Activated naive CD4-positive, alpha-beta T cell treated with anti-CD3 and anti-CD28 coated beads, Interleukin-2, amount 50 U/mL, for 24 hours (primary cell): Measurements from ENCODE around the gene SPEG.

Source experiments
- H3K27ac Mint-ChIP-seq: one replicate; pipeline ENCODE4 v1.8.0; 2021; ENCODE audit warnings: mild to moderate bottlenecking, mixed read lengths
- H3K27me3 Mint-ChIP-seq: one replicate; pipeline ENCODE4 v1.8.0; 2021; ENCODE audit warnings: mixed read lengths
- H3K36me3 Mint-ChIP-seq: one replicate; pipeline ENCODE4 v1.8.0; 2021; ENCODE audit warnings: mixed read lengths
- H3K4me1 Mint-ChIP-seq: one replicate; pipeline ENCODE4 v1.8.0; 2021; ENCODE audit warnings: mixed read lengths
- H3K4me3 Mint-ChIP-seq: one replicate; pipeline ENCODE4 v1.8.0; 2021; ENCODE audit warnings: mild to moderate bottlenecking, mixed read lengths
- H3K9me3 Mint-ChIP-seq: one replicate; pipeline ENCODE4 v1.8.0; 2021; ENCODE audit warnings: mixed read lengths

SPEG gene

DNA sequence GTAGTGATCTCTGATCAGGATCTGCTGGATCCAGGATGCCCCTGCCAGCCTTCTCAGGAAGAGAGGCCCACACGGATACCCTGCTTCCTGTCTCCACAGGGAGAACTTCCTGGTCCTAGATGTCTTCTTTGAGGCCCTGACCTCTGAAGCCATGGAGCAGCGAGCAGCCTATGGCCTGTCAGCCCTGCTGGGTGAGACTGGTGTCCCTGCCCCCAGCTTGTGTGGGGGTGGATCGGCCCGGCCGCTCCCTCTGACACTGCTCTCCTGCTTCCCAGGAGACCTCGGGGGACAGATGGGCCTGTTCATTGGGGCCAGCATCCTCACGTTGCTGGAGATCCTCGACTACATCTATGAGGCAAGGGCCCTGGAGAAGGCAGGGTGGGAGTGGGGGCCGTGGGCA is 102.3 kb downstream of the SPEG start:
- Mint-ChIP-seq H3K27ac (no peak overlapping the region), H3K36me3 (peaks cover 2% of the 10 kb centered on the region), H3K27me3 (no peaks in the 10 kb centered on the region), H3K4me3 (no peak overlapping the region), H3K4me1 (peaks cover 6% of the 10 kb centered on the region), H3K9me3 (no peaks in the 10 kb centered on the region)

DNA sequence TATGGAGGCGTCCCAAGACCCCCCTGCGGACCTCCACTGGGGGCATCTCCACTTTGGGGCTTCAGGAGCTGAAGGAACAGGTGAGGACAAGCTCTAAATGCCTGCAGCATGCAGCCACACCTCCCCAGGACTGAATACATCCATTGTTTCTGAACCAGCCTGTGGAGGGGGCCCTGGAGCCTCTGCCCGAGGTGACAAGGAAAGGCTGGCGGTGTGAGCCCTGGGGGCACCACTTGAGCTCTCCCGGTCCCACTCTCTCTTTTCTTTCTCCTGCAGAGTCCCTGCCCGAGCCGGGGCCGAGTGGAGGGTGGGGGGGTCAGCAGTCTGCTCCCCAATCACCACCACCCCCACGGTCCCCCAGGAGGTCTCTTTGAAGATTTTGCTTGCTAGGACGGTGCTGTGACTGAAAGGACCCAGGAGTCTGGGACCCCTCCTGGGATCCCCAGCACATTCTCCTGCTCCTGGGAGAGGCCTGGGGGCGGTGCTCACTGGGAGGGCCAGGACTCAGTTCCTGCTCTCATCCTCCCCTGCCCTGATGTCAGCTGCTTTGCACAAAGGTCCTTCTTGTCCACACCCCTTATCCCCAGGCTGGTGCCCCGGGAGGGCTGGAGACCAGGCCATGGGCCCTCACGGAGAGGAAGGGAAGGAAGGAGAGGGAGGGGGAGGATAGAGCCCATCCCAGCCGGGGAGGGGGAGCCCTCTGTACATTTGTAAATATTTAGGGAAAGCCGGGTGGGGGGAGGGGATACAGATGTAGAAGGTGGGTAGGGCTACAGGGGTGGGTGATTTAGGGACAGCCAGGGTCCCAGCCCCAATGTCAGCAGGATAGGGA is 103.2 kb downstream of the SPEG start:
- peaks cover 2% of the 10 kb centered on the region for H3K36me3 Mint-ChIP-seq
- peaks cover 15% of the 10 kb centered on the region for H3K4me1 Mint-ChIP-seq
- no peaks in the 10 kb centered on the region for H3K9me3 Mint-ChIP-seq
- H3K27ac Mint-ChIP-seq = no peak overlapping the region
- H3K4me3 Mint-ChIP-seq = no peak overlapping the region
- H3K27me3 Mint-ChIP-seq = no peaks in the 10 kb centered on the region

DNA sequence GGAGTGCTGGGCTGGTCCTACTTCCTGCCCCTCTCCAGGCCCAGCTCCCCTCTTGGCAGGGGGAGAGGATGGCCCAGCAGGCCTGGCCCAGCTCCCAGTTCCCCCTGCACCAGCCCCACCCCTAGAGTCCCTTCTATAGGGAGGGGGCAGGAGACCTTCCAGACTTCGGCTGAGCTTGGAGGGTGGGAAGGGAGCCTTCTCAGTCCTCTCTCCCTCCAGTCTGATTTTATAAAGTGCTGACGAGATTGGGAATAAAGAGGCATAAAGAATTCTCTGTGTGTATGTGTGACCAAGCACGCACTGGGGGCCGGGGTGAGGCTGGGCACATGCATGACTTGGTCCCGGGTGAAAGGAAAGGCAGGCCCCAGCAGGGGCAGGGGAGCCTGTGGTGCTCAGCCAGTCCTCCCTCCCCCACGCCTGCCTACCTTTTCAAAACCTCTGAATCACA is 103.9 kb downstream of the SPEG start:
- no peak overlapping the region for H3K4me3 Mint-ChIP-seq
- H3K27ac Mint-ChIP-seq = no peak overlapping the region
- no peaks in the 10 kb centered on the region for H3K9me3 Mint-ChIP-seq
- H3K4me1 Mint-ChIP-seq = peaks cover 15% of the 10 kb centered on the region
- no peaks in the 10 kb centered on the region for H3K27me3 Mint-ChIP-seq
- peaks cover 2% of the 10 kb centered on the region for H3K36me3 Mint-ChIP-seq

DNA sequence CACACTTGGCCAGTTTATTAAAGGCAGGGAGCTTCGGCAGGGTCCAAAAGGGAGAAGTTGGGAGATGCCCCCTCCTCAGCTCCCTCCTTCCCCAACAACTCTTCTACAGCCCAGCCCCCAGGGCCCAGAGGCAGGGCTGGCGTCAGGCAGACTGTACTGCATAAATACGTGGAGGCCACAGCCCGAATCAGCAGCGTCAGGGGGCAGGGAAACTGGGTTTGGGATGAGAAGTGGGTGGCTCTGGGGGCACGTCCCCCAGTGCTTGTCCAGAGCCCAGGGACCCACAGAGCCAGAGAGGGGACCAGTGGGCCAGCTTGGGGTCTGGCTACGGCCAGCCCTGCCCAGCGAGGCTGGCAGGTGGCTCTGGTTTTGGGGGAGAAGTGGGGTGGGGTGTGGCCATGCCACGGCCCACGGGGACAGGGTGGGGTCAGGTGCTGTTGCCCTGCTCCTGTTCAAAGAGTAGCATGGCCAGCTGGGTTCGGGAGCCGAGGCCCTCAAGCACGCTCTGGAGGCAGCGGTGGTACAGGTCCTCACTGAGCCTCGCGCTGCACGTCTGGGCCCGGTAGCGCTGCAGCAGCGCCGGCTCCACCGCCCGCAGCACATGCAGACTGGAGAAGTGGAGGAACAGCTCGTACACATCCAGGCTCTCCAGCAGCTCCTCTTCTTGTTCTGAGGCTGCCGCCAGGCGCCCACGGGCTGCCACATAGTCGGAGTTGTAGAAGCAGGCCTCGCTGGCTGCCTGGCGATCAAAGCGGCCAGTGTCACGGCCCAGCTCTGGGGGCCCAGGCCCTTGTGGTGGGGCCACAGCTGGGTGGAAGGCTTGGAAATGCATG is 104.5 kb downstream of the SPEG start:
- H3K4me3 Mint-ChIP-seq = no peak overlapping the region
- peaks cover 16% of the 10 kb centered on the region for H3K4me1 Mint-ChIP-seq
- H3K27me3 Mint-ChIP-seq = no peaks in the 10 kb centered on the region

DNA sequence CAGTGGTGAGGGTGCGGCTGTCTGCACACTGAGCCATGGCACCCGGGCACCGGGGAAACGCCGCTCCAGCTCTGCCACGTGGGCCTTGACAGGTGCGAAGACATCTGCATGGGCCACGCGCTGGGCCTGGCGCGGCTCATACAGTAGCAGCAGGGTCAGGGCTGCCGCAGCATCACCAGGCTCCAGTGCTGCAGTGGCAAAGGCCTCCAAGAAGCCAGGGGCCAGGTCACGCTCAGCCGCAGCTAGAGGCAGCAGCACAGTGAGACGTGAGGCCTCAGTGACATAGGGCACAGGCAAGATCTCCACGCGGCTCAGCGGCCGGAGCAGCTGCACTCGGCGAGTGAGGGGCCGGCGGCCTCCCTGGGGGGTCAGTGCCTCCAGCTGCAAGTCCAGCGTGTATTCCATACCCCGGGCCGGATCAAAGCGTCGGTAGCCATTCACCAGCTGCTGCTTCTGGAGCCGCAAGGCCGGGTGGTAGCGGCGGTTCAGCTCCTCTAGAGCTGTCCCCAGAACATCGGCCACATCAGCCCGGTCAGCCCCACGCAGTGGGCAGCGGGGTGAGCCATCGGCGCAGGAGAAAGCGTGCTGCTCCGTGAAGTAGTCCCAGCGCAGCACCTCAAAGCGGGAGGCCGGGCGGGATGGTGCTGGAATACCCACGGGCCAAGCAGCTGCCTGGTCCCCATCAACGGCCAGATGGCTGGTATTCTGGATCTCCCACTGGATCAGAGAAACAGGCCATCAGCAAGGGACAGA is 105.5 kb downstream of the SPEG start:
- Mint-ChIP-seq H3K4me3 (no peak overlapping the region), H3K27ac (no peak overlapping the region), H3K36me3 (peaks cover 2% of the 10 kb centered on the region), H3K27me3 (no peaks in the 10 kb centered on the region), H3K9me3 (no peaks in the 10 kb centered on the region), H3K4me1 (peaks cover 24% of the 10 kb centered on the region)

More for the DNA sequence above, 104.5 kb downstream of the SPEG start:
- H3K27ac Mint-ChIP-seq = no peak overlapping the region
- H3K9me3 Mint-ChIP-seq = no peaks in the 10 kb centered on the region
- H3K36me3 Mint-ChIP-seq = peaks cover 2% of the 10 kb centered on the region

DNA sequence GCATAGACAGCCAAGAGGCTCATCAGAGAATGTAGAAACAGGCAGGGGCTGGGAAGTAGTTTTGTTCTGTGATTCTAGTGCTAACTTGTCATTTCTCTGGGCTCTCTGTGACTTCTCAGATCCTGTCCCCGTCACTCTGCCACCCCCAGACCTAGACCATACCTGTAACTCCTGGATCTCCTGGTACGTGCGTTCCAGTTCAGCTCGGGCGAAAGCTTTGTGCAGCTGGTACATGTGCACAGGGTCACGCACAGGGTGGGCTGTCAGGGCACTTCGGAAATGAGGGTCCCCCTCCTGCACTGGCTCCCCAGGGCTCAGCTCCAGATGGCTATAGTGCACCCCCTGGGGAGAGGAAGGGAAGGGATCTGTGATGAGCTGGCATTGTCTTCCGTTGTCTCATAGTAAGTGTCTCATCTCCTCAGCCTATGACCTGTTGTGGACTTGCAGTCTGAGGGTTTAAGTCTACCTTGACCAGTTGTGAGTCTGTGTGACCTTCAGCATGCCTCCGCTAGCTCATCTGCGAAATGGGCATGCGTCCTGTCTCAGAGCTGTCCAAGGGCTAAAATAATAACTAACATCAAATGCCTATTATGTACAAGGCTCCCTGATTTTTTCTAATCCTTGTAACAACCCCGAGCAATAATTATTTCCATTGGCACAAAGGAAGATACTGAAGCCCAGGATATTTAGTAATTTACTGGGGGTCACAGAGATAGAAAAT is 106.3 kb downstream of the SPEG start:
- H3K4me3 Mint-ChIP-seq = peak overlapping the region; percentile 15
- no peak overlapping the region for H3K27ac Mint-ChIP-seq
- H3K9me3 Mint-ChIP-seq = no peaks in the 10 kb centered on the region
- H3K27me3 Mint-ChIP-seq = no peaks in the 10 kb centered on the region
- H3K36me3 Mint-ChIP-seq = peaks cover 2% of the 10 kb centered on the region
- H3K4me1 Mint-ChIP-seq = peaks cover 24% of the 10 kb centered on the region

DNA sequence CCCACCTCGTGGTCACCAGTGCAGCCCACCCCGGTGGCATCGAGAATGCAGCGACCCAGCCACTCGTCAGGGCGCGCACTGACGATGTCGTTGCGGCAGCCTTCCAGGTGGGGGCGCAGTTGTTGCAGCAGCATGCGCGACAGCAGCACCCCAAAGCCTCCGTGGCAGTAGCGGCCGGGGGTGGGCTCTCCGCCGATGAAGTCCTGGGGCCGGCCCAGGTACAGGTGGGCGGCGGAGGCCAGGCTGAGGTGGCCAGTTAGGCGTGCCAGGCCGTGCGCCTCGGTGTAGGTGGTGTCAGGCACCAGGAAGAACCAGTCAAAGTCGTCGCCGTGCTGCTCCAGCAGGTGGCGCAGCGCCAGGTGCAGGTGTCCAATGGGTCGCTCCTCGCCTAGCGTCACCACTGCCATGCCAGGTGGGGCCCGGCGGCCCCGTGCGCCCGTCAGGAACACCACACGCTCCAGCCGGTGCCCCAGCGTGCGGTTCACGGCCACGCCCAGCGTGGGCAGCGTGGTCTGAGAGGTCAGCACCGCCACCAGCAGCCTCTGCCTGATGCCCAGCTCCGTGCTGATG is 107.1 kb downstream of the SPEG start:
- H3K27ac Mint-ChIP-seq = no peak overlapping the region
- no peaks in the 10 kb centered on the region for H3K9me3 Mint-ChIP-seq
- H3K4me3 Mint-ChIP-seq = peak overlapping the region; percentile 93
- no peaks in the 10 kb centered on the region for H3K27me3 Mint-ChIP-seq
- H3K4me1 Mint-ChIP-seq = peaks cover 24% of the 10 kb centered on the region
- peaks cover 2% of the 10 kb centered on the region for H3K36me3 Mint-ChIP-seq

DNA sequence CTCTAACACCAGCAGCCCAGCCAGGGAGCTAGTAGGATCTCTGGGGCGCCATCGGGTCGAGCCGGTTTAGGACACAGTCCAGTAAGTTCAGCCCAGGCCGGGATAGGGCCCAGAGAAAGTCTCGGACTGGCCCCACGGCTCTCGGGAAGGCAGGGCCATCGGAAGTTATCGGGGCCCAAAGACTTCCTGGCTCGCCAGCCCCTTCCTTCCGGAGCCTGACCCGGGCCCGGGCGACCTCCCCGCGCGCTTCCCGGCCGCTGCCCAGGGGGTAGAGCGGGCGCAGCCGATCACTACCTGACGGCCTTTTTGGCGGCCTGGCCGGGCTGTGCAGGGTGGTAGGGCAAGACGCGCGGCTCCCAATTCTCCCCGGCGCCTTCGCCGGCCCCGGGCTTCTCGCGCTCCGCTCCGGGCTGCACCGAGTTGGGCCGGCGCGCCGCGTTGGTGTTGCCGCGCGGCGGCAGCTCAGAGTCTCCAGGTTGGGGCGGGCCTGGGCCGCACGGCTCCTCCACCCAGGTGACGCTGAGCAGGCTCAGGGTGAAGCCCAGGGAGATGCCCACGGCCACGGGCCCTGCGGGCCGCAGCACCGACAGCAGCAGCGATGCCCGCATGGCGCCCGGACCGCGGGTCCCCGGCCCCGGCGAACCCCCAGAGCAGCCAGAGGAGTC is 108.4 kb downstream of the SPEG start:
- no peaks in the 10 kb centered on the region for H3K27me3 Mint-ChIP-seq

DNA sequence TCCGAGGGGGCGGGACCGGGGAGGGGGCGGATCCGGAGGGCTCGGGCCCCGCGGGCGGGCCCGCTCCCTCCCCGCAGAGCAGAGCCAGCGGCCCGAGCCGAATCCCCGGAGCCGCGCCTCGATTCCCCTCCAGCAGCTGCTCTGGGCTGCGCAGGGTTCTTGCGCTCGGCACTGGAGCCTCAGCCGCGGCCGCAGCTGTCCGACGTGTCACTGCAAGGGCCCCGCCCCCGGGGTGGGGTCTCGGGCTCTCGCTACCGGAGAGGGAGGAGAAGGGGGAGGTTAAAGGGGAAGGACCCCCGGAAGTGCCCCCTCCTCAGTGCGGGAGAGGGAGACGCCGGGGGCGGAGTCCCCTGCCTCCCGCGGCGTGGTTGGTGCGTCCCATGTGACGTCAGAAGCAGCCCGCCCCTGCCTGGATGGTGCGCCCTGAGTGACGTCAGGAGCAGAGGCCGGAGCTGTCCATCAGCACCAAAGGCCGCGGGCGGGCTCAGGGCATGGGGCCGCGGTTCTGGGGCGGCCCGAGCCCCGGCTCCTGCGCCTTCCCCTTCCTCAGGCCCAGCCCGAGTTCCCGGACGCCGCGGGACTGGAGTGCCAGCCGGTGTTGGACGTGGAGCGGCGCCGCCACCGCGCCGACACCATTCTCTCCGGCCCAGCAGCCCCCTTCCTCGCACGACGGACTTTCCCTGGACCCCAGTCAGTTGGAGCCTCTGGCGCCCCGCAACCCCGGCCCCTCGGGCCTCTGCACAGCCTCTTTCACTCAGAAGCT is 109.1 kb downstream of the SPEG start, which contains the start of the genes CHPF and TMEM198:
CHPF (minus strand) TSS at position 214 of the 763 bp plus-strand sequence. CDS start 271 bp downstream, outside the sequence.
TMEM198 (plus strand) TSS at position 433 of the 763 bp plus-strand sequence. CDS start 700 bp downstream, outside the sequence.
- Mint-ChIP-seq H3K4me3 (peak within 1 kb of the TSS; percentile 93), H3K36me3 (peaks cover 2% of the 10 kb centered on the region), H3K27ac (peak within 1 kb of the TSS; percentile 96), H3K27me3 (no peaks in the 10 kb centered on the region), H3K9me3 (no peaks in the 10 kb centered on the region), H3K4me1 (peaks cover 24% of the 10 kb centered on the region)

More for the DNA sequence above, 108.4 kb downstream of the SPEG start:
- Mint-ChIP-seq H3K9me3 (no peaks in the 10 kb centered on the region), H3K4me1 (peaks cover 24% of the 10 kb centered on the region), H3K4me3 (peak overlapping the region; percentile 93), H3K36me3 (peaks cover 2% of the 10 kb centered on the region), H3K27ac (peak overlapping the region; percentile 74)

DNA sequence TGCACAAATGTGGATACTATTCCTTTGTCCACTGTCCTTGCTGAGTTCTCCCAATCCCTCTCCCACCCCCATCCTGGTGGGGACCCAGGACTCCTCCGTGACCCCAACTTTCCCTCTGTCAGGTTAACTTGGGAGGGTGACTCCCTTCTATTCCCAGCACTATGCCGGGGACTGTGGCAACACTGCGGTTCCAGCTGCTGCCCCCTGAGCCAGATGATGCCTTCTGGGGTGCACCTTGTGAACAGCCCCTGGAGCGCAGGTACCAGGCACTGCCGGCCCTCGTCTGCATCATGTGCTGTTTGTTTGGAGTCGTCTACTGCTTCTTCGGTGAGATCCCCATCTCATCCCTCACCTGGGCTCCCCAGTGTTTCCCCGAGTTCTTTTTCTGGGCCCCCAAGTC is 109.9 kb downstream of the SPEG start:
- peak overlapping the region; percentile 96 for H3K27ac Mint-ChIP-seq

DNA sequence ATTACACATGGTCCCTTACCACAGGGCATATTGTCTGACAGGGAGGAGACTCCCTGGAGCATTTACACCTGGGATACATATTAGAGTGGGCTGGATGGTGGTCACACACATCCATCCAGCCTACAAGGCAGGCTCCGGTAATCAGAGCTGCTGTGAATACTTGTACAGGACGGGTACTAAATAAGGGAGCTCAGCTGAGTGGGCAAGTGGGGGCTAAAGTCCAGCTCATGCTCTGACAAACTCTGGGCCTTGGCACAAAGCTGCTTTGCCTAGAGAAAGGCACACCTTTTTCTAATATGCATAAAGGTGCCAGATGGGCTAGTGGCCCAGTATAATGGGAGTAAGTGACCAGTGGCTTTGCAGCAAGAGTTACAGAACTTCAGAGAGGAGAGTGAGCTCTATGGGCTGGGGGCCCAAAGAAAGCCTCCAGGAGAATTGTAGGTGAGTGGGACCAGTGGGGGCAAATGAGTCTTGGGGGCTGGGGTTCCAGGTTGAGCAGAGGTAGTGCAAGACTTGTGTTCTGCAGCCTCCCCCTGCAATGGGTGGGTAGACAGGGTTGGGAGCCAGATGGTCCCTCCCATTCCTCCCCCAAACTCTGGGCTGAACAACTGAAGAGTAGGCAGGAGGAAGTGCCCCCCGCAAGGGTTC is 110.8 kb downstream of the SPEG start:
- no peaks in the 10 kb centered on the region for H3K9me3 Mint-ChIP-seq
- peak overlapping the region; percentile 86 for H3K4me3 Mint-ChIP-seq
- peaks cover 24% of the 10 kb centered on the region for H3K4me1 Mint-ChIP-seq
- peaks cover 2% of the 10 kb centered on the region for H3K27me3 Mint-ChIP-seq
- no peak overlapping the region for H3K27ac Mint-ChIP-seq
- peaks cover 2% of the 10 kb centered on the region for H3K36me3 Mint-ChIP-seq

More for the DNA sequence above, 109.9 kb downstream of the SPEG start:
- Mint-ChIP-seq H3K9me3 (no peaks in the 10 kb centered on the region), H3K4me1 (peaks cover 24% of the 10 kb centered on the region), H3K4me3 (peak overlapping the region; percentile 86), H3K27me3 (peaks cover 2% of the 10 kb centered on the region), H3K36me3 (peaks cover 2% of the 10 kb centered on the region)

DNA sequence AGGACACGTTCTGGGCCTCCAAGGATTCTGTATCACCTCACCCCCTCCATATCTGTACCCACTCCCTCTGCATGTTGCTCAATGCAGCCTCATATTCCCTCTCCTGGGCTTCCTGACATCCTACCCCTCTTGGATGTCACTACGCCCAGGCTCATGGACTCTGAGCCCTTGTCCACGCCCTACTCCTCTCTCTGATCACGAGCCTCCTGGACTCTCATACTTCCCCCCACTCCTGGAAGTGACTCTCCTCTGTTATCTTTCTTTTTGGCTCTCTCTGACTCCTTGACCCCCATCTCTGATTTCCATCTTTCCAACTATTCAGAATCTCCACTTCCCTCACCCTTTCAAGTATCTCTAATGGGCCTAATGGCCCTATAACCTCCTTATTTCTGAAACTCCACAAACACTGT is 111.3 kb downstream of the SPEG start:
- Mint-ChIP-seq H3K9me3 (no peaks in the 10 kb centered on the region), H3K36me3 (peaks cover 2% of the 10 kb centered on the region), H3K27ac (no peak overlapping the region), H3K27me3 (peaks cover 4% of the 10 kb centered on the region), H3K4me1 (peaks cover 24% of the 10 kb centered on the region), H3K4me3 (no peak overlapping the region)

DNA sequence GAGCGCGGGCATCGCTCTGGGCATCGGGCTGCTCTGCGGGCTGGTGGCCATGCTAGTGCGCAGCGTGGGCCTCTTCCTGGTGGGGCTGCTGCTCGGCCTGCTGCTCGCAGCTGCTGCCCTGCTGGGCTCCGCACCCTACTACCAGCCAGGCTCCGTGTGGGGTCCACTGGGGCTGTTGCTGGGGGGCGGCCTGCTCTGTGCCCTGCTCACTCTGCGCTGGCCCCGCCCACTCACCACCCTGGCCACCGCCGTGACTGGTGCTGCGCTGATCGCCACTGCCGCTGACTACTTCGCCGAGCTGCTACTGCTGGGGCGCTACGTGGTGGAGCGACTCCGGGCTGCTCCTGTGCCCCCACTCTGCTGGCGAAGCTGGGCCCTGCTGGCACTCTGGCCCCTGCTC is 113.0 kb downstream of the SPEG start:
- peaks cover 11% of the 10 kb centered on the region for H3K4me1 Mint-ChIP-seq
- no peak overlapping the region for H3K27ac Mint-ChIP-seq
- H3K36me3 Mint-ChIP-seq = no peaks in the 10 kb centered on the region
- no peak overlapping the region for H3K4me3 Mint-ChIP-seq
- H3K9me3 Mint-ChIP-seq = no peaks in the 10 kb centered on the region
- peaks cover 8% of the 10 kb centered on the region for H3K27me3 Mint-ChIP-seq
